DMS79 (cell line): ENCODE data around the gene MLH3.

Experiments
- DNase-seq: peaks from one replicate; lab custom pipeline; 2025; lab: John Stamatoyannopoulos, UW

The MLH3 gene

DNA sequence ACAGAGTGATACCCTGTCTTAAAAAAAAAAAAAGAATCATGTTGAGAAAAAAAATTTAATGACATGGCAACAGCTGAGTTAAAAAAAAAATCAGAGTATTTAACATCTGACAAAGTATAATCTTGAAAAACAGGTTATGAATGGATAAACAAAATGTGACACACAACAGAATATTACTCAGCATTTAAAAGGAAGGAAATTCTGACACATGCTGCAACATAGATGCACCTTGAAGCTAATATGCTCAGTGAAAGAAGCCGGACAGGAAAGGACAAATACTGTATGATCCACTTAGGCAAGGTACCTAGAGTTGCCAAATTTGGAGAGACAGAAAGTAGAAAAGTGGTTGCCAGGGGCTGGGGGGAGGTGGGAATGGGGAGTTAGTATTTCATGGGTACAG is 67.9 kb downstream of the MLH3 start:
- no peak for DNase-seq

DNA sequence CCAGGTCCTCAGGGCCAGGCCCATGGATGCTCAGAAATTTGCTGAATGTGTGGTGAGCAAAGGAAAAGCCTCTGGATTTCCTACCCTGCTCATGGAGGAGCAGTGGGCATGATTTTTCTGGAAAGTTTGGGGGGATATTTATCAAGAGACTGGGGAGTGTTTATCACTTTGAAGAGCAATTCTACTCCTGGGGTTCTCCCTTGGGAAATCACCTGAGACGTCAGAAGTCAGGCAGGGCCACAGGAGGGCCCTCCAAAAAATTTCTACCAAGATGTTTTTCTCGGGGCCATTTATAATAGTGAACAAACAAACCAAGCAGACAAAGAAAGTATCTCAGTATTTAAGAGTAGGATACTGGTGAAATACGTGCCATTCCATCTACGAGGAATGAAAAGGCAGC is 68.6 kb downstream of the MLH3 start:
- no peak for DNase-seq

DNA sequence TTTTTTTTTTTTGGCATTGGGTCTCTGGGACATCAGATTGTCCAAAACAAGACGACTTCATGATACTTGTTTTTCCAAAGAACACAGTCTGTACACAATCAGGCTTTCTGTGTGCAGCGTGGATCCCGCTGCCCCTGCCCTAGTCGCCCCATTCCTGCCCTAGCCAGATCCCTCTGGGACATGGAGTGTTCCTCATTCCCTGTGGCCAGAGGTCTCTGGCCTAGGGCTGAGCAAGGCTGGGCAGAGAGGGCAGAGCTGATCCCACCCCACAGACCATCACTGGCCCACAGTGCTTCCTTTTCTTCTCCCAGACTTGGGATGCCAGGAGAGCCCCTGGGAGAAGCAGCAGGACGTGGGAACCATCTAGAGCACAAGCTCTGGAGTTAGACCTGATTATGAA is 69.4 kb downstream of the MLH3 start:
- DNase-seq: no peak

DNA sequence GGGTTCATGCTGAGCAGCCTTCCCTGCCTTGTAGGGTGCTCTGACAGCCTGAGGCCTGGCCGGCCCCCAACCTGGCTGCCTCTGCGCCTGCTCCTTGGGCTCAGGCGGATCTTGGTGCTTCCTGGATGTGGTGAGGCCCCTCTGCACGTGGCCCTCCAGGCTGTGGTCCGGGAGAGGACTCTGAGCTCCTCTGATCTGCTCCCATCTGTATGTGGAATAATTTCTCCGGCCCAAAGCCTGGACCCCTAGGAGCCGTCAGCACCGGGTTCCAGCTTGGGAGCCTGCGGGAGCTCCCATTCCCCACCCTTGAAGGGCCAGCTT is 69.8 kb downstream of the MLH3 start:
- DNase-seq: no peak

DNA sequence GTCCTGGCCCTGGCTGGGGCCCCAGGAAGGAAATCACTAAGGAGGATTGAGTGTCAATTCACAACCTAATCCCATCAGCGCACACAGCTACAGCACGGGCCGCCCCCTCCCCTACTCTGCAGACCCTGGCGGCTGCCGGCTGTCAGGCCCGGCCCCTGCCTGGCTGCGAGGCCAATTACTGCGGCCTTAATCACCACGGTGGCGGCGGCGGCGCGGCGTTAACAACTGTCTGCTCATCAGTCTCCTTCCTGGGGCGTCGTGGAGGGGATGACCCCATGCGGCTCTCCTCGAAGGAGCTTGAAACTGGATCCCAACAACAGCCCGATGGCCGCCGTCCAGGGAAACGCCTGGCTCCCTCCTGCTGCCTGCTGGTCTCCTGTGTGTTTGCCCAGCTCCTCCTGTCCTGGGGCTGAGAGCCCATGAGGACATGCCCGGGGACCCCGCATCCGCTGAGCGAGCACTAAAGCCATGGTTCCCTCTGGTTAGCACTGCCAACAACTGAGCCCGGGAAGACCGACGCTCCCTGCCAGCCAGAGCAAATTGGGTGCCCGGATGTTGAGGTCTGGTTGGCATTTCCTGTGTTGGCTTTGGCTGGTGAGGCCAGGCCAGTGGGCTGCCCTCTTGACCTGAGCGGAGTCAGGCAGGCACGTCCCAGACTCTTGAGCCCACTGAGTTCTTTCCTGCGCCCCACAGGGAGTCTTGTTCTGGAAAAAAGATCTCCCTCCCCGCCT is 70.4 kb downstream of the MLH3 start:
- no peak for DNase-seq

DNA sequence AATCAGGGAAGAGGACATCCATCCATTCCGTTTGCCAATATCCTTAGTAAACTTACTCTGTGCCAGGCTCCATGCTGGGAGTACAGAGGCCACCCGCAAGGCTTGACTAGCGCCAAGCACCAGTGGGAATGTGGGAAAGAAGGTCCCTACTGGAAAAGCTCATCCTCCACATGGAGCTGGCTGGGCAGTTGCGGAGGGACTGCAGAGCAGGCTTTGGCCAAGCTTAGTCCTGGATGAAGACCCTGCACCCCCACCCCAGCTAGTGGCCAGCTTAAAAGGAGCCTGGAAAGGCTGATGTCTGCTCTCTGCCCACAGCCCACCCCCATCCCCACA is 70.9 kb downstream of the MLH3 start:
- no peak for DNase-seq

DNA sequence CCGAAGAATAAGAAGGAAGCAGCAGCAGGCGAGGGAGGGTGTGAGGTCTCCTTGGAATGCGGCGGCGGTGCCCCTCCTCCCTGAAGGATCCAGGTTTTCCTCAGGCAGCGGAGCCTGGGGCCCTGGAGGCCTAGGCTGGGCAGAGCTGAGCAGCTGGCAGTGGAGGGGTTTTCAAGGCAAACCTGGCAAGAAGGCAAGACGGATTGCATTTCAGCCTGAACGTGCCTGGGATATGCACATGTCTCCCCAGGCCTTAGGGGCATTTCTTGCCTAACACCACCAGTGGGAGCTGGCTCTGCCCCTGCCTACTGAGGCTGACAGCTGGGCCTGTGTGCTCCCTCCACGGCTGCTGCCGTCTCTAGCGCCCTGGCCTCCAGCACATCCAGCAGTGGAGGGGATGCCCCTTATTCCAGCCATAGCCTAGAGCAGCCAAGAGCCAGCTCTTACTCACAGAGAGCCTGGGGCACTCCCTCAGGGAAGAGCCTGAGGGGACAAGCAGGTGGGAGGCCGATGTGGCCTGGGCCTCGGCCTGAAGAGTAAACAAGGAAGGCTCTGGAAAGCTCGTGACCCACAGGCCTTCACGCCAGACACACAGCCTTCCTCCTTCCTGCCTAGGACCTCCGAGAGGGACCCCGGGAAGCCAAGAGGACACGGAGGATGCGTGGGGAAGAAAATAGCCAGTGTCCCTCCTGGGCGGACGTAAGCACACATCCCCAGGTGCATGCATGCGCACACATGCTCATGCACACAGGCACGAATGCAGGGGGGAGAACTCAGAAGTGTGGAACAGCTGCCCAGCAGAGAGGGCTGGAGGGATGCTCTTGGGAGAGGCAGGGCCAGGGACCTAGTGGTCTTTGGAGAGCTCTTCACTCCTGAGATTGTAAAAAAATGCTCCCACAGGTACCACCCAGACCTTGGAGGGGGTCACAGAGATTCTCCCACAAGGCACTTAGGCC is 71.5 kb downstream of the MLH3 start:
- DNase-seq: peak; percentile 78

DNA sequence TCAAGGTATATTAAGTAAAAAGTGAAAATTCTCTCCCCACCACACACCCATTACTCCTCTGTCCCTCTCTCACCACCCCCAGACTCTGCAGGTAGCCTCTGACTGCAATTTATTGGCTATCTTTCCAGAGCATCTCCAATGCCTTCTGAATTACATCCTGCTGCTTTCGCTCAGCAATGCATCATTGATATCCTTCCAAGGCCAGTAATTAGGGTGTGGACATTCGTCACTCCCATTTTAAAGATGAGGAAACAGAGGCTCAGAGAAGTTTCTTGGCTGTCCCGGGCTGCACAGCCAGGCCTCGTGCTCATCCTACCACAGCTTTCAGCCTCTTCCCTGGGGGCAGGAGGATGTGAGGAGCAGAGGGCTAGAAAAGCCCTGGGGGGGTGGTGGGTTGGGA is 72.2 kb downstream of the MLH3 start:
- DNase-seq: no peak

DNA sequence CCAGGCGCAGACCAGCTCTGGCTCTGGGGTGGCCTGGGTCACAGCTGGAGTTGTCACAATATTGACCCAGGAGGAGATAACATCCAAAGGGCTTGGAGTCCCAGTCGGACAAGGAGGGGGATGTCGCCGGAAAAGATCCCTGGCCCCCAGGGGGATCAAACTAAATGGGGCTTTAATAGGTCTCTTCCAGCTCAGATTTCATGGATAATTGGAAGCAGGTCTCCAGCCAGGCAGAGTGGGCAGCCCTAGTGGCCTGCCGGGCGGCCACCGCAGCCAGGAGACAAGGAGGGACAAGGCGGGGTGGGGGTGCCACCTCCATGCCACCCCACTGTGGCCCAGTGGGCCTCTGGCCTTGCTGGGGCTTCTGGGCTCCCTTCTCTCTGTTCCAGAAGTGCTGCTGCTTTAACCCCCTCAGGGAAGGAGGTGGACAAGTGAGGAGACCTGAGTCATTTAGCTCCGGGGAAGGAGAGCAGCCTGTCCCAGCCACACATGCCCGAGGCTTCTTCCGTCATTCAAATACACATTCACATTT is 72.8 kb downstream of the MLH3 start:
- DNase-seq: no peak

DNA sequence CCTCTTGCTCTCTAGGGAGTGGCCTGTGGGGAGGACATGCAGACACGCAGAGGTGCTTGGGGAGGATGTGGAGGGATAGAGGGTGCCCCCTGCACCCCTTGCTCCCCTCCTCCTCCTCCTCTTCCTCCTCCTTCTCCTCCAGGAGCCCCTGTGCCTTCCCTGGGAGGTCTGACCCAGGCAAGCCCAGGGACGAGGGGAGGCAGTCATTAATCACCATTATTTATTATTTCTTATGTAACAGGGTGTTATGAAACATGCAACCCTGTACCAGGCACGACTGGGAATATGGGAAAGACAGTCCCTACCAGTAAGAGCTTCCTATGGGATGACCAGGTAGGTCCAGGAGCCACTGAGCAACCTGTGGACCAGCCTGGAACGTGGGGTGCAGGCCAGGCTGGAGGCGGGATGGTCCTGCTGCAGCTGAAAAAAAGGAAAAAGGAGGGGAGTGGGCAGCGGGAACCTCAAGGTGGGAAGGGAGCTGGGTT is 73.3 kb downstream of the MLH3 start:
- no peak for DNase-seq

DNA sequence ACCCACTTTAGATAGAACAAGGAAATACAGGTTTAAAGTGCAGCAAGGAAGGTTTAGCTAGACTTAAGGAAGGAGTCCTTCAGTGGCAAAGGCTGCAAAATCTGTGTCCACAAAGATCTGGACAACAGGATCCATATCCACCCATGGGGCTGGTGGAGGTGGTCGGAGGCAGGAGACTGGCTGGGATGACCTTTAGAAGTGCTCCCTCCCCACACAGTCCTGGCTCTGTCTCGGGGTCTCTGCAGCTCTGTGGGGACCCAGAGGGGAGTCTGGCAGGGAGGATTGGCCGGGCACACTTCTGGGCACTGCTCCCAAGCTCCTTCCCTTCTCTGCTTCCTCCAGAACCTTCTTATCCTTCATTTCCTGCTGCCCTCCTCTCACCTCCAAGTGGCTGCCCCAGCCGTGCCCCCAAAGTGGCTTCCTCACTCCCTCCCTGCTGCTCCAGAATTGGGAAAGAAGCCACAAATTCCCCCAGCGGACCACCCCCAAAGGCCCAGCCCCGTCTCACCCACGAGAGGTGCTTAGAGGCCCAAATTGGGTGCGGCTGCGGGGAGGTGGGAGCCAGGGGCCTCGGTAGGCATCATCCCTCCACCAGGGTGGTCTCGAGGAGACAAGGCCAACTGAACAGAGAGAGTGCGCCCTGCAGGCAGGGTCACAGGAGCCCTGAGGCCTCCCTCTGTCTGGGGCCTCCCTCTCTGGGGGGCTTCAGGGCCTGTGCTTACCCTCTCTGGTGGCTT is 73.9 kb downstream of the MLH3 start:
- no peak for DNase-seq

DNA sequence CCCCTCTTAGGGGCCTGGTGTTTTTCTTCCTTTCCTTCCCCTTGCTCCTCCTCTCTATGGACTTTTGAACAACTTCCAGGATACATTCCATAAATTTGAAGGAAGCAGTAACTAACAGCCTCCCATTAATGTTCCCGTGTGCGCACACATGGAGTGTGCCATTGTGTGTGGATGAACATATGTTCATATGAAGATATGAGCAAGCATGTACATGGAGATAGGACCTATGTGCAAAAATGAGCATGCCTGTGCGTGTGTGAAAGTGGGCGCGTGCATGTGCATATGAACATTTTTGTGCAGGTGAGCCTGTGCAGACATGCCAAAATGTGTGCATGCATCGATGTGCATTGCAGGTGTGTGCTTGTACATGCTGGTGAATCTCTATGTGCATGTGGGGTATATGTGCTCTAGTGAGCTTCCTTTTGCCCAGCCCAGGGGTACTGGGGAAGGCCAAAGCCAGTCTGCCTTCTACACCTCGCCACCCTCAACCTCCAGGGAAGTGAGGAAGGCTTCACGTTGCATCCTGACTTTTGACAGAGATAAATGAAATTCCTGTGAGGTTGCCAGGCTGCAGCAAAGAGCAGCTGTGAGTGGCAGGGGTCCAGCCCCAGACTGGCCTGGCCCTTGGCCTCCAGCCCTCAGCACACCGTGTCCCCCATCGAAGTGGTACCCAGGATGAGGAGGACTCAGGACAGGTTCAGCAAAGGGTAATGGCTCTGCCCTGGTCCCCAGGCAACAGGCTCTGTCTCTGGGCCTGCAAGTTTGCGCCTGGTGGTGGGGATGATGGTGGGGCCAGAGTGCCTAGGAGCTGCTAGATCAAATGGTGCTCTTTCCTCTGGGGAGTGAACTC is 74.8 kb downstream of the MLH3 start:
- DNase-seq: no peak

DNA sequence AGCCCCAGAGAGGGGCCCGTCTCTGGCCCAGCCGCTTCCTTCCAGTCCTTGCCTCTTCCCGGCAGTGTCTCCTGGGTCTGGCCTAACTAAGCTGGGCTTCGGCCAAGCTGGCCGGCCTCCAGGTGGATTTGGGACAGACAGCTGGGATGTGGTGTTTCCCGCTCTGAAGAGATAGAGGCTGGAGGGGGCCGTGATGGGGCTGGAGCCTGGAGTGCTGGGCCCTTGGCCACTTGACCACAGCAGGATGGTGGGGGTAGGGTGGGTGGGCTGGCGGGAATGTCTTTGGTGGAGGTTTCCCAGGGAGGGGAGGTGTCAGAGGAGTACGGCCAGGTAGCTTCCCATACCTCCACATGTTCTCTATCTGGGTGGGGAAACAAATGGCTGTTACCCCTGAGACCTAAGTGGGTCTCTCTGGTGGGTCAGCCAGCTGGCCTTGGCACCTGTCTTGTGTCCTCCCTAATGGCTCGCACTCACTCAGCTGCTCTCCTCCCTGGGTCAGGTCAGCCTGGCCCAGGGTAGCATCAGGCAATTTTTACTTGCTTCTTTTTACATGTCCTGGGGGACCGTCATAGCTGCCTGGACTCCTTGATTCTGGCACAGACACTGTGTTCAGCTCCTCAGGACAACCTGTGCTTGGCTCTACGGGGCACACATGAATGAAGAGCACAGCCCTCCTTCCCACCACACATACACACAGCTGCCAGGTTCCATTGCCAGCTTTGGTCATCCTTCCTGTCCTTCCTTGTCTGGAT is 76.0 kb downstream of the MLH3 start:
- no peak for DNase-seq

DNA sequence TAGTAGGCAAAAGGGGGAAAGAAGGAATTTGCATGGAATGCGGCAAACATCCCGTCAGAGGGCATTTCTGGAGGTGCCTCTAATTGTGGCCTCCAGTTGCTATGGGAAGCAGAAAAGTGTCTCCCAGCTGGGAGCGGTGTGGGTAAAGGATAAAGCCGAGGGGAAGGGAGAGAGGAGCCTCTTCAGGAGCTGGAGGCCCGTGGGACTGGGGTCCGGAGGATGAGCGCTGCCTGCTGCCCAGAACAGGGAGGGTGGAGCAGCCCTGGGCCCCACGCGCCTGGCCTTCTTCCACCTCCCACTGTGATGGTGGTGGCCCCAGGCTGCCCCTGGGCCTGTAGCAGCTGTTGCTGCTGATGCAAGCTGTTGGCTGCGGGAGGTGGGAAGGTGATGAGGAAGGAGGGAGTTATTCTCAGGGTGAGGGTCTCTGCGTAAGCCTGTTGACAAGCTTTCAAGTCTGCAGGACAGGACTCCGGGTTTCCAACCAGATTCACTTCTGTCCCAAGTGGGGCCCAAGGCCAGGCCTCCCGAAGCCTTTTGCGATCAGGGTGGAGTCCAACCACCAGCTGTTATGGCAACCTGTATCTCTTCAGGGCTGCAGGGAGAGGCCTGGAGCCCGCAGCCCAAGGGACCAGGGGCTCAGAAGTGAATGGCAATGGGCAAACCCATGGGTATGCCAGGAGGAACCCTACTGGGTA is 76.8 kb downstream of the MLH3 start:
- no peak for DNase-seq

DNA sequence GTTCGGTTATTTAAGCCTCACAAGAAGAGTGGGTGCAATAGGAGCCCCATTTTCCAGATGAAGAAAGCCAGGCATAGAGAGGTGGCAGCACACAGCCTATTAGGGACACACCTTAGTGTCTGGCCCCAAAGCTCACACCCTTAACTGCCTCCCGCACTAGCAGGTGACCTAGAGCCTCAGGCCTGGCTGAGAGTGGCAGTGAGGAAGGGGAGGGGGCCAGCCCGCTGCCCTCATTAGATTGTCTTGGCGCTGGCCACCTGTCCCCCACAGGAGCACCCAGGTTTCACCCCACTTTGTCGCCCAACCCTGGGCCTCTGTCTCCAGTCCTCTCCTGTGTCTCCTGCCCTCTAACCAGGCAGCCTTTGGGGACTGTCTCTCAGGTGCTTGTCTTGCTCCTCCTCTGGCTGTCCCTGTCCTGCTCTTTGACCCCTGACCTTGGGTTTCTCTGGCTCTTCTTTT is 77.3 kb downstream of the MLH3 start:
- no peak for DNase-seq

DNA sequence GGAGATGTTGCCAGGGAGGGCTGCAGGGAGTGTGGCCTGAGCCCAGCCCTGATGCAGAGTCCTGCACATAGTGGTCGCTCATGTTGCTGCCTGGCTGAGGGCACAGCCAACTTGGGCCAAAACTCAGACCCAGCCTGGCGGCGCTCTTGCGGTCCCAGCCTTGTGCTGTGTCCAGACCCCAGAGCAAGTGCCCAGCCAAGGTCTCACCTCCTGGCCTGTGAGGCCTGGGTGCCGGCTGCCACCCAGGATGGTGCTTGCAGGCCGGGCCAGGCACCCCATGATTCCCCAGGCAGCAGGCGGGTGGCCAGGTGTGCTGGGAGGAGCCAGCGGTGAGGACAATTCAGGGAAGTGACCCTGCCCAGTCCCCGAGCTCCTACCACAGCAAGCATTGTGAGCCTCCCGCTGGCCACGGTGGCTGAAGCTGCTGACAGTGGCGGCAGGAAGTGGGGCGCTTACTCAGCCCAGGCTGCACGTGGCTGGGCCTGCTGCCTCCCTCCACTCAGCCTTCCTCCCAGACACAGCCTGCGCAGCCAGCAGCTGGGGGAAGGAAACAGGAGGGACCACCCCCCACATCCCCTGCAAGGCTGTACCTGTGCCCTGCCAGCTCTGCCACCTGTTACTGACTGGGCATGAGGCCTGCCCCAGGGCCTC is 78.1 kb downstream of the MLH3 start:
- DNase-seq: no peak

DNA sequence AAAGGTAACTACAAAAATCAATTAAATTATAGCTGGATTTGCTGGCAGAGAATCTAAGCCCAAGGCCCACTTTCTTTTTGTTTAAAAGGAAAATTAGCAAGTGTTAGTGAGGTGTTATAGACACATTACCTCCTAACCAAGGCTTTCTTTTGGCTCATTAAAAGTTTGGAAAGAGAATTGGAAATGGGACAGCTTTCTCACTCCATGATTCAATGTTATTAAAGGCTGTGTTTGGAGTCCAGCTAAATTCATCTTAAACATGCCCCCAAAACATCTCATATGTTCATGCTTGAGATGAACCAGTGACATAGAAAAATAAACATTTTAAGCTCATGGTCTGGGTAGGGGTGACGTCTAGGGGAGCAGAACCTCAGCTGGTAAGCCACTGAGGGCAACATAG is 82.5 kb downstream of the MLH3 start:
- DNase-seq: no peak

DNA sequence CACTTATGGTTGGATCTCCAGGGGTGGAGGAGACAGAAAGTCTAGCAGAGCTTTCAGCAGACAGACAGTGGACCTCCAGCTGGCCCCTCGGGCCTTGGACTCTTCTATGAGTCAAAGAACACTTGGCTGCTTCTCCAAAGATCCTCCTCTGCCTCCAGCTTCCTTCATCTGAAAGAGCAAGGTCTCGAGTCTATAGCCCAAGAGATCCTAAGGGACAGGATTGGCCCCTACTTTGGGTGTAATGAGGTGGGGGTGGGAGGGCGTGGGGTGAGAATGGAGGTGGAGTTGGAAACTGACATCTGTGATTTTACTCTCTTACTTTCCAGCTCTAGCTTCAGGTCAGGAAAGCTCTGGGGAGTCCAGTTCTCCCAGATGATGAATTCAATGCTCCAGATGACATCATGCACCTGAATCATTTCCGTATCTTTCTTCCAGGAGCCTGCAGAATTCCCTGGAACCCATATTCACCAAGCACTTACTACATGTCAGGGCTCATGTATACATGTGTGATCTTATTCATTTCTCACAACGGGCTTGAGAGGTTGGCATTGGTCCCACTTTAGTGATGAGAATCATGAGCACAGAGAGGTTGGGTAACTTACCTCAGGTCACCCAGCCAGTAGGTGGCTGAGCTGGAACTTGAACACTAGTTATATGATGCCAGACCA is 85.6 kb downstream of the MLH3 start:
- no peak for DNase-seq
